Putamen (tissue), 1 donor: ENCODE data around the gene PKP1.

Experiments
- DNase-seq: peaks from one replicate; pipeline ENCODE4 v3.0.0-alpha.2; 2016; ENCODE audit warnings: low spot score

PKP1 gene

GRCh38 chr1:201309416-201309815 lies 26.1 kb downstream of the PKP1 start:
- DNase-seq: no peak

- no peak for DNase-seq
These were observed 27.1 kb downstream of the PKP1 start for GRCh38 chr1:201310251-201310985.

- no peak for DNase-seq
These were observed 27.7 kb downstream of the PKP1 start for GRCh38 chr1:201310986-201311355.

- DNase-seq: no peak
These were observed 28.2 kb downstream of the PKP1 start for GRCh38 chr1:201311356-201312011.

- no peak for DNase-seq
These were observed 29.0 kb downstream of the PKP1 start for GRCh38 chr1:201312298-201312697.

GRCh38 chr1:201313086-201313485 lies 29.8 kb downstream of the PKP1 start:
- no peak for DNase-seq

GRCh38 chr1:201316556-201316955 lies 33.2 kb downstream of the PKP1 start:
- DNase-seq: no peak

- DNase-seq: no peak
These were observed 34.2 kb downstream of the PKP1 start for GRCh38 chr1:201317551-201317950.

GRCh38 chr1:201318504-201319340 lies 35.4 kb downstream of the PKP1 start:
- no peak for DNase-seq

- DNase-seq: no peak
These were observed 36.3 kb downstream of the PKP1 start for GRCh38 chr1:201319631-201320030.

- DNase-seq: no peak
These were observed 37.0 kb downstream of the PKP1 start for GRCh38 chr1:201320168-201320788.

- DNase-seq: no peak
These were observed 38.6 kb downstream of the PKP1 start for GRCh38 chr1:201321826-201322390.

GRCh38 chr1:201322653-201323510 lies 39.6 kb downstream of the PKP1 start:
- DNase-seq: no peak

GRCh38 chr1:201324306-201324705 lies 41.0 kb downstream of the PKP1 start:
- no peak for DNase-seq

GRCh38 chr1:201324821-201325677 lies 41.7 kb downstream of the PKP1 start:
- DNase-seq: no peak

- DNase-seq: no peak
These were observed 42.4 kb downstream of the PKP1 start for GRCh38 chr1:201325678-201326060.

- no peak for DNase-seq
These were observed 43.4 kb downstream of the PKP1 start for GRCh38 chr1:201326710-201327109.

GRCh38 chr1:201327687-201328240 lies 44.5 kb downstream of the PKP1 start:
- DNase-seq: no peak

- no peak for DNase-seq
These were observed 45.3 kb downstream of the PKP1 start for GRCh38 chr1:201328576-201328975.

- DNase-seq: no peak
These were observed 46.0 kb downstream of the PKP1 start for GRCh38 chr1:201329286-201329685.
